Rectal smooth muscle tissue (tissue), 1 donor: ENCODE measurements around the gene BLOC1S3.

Experiments used
- H3K27ac ChIP-seq: one replicate; pipeline ENCODE4 v1.7.0; 2013; ENCODE audit warnings: low read depth, low read length, inconsistent platforms
- H3K27me3 ChIP-seq: one replicate; pipeline ENCODE4 v1.7.0; 2013; ENCODE audit warnings: low read length; ENCODE audit not compliant: control insufficient read depth, insufficient read depth
- H3K36me3 ChIP-seq: one replicate; pipeline ENCODE4 v1.7.0; 2013; ENCODE audit warnings: low read length; ENCODE audit not compliant: control insufficient read depth, insufficient read depth
- H3K4me1 ChIP-seq: one replicate; pipeline ENCODE4 v1.7.0; 2013; ENCODE audit warnings: low read length; ENCODE audit not compliant: control insufficient read depth, insufficient read depth
- H3K4me3 ChIP-seq: one replicate; pipeline ENCODE4 v1.7.0; 2013; ENCODE audit warnings: low read length
- H3K9ac ChIP-seq: one replicate; pipeline ENCODE4 v1.7.0; 2013; ENCODE audit warnings: low read length

Gene BLOC1S3

DNA sequence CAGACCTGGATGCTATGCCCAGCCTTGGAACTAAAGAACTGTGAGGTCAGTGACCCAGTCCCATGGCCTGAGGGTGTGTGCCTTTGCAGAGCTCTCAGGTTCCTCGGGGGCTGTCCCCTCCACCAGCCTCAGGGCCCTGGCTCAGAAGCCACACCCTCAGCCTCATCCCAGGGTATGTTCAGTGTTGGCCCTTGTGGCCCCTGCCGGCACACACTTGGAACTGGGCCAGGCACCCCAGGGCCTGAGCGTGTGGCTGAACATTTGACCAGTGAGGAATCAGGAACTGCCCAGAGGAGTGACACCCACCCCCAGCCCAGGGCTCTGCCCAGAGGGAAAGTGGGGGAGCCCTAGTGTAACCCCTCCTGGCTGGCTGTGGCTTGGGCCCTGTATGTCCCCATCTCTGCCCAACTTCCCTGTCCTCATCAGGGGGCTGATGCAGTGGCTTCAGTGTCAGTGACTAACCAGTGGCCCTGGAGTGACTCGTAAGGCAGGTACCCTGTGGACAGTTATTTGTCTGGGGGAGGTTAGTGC is 27.8 kb upstream of the BLOC1S3 start:
- Histone ChIP-seq H3K27ac (no peak overlapping the region), H3K9ac (no peak overlapping the region), H3K4me1 (peaks cover 3% of the 10 kb centered on the region), H3K27me3 (peaks cover 23% of the 10 kb centered on the region), H3K36me3 (peaks cover 2% of the 10 kb centered on the region), H3K4me3 (no peak overlapping the region)

DNA sequence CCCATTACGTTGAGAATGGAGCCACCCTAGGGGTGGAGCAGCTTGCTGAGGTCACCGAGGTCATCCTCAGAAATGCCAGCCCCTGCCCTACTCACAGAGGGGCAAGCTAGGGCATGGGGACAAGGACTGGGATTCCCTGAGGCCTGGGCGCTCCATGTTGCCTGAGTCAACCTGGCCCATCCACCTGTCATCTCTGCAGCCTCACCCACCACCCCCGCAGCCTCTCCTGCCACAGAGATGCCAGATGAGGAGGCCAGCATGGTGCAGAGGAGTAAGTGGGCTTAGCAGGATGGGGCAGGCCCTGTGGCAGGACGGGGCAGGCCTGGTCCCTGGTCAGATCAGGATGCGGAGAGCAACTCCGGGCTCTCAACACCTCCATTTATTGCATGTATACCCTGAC is 27.3 kb upstream of the BLOC1S3 start:
- peaks cover 3% of the 10 kb centered on the region for H3K4me1 ChIP-seq
- peaks cover 2% of the 10 kb centered on the region for H3K36me3 ChIP-seq
- no peak overlapping the region for H3K27ac ChIP-seq
- H3K4me3 ChIP-seq: no peak overlapping the region
- peaks cover 23% of the 10 kb centered on the region for H3K27me3 ChIP-seq
- H3K9ac ChIP-seq: no peak overlapping the region

DNA sequence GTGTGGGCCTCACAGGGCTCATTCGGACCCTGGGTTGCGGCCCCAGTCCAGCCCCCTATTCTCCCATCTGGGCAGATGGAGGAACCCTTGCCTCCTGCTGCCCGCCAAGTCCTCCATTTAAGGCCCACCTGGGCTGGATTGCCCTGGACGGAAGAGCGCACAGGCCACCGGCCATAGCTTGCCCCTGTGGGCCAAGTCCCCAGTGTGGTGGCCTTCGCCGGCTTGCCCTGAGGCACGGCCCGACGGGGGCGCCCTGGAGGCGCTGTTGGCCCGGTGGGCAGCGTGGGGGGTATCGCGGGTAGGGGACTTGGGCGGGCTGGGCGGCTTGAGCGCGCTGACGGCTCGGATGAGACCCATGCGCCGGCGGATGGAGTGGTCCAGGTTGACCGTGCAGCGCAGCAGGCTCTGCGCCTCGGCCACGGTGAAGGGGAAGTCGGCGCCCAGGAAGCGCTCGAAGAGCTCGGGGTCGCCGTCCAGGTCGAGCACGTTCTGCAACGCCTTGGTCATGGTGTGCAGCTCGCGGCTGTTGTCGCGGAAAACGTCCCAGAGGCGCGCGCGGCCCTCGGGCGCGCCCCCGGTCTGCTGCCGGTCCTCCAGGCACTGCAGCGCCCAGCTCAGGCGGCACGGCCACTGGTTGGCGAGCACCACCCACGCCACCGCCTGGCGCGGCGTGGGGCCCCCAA is 26.6 kb upstream of the BLOC1S3 start:
- H3K9ac ChIP-seq: no peak overlapping the region
- H3K27ac ChIP-seq: no peak overlapping the region
- peaks cover 3% of the 10 kb centered on the region for H3K4me1 ChIP-seq
- H3K27me3 ChIP-seq: peaks cover 23% of the 10 kb centered on the region
- H3K36me3 ChIP-seq: peaks cover 2% of the 10 kb centered on the region
- H3K4me3 ChIP-seq: peak overlapping the region; percentile 64

DNA sequence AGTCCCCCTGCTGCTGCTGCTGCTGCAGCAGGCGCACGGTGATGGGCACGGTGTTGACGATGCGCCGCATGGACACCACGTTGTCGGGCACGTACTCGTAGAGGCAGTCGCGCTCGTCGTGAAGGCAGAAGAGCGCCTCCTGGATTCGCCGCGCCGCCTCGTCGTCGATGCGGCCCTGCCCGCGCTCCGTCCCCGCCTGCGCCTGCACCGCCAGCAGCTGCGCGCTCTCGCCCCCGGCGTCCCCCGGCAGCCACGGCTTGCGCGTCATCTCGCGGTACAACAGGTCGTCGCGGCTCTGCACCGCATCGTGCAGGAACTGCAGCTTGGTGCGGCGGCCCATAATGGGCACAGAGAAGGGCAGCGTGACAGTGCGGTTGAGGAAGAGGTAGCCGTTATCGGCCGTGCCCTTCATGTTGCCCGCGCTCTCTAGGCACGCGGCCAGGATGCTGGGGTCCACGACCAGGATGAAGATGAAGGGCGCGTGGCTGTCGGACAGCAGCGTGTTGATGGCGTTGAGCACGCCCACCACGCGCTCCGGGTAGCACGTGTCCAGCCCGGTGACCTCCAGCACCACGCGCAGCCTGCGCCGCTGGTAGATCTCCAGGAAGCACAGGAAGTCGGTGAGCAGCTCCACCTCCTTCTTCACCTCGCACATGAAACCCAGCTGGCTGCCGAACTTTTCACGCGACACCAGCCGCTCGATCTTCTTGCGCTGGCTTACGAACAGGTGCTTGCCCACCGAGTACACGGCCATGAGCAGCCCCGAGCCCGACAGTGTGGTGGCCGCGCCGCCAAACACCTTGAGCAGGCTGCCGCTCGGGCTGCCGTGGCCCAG is 25.9 kb upstream of the BLOC1S3 start:
- peaks cover 3% of the 10 kb centered on the region for H3K4me1 ChIP-seq
- H3K36me3 ChIP-seq: no peaks in the 10 kb centered on the region
- no peak overlapping the region for H3K9ac ChIP-seq
- peaks cover 23% of the 10 kb centered on the region for H3K27me3 ChIP-seq
- peak overlapping the region; percentile 64 for H3K4me3 ChIP-seq
- H3K27ac ChIP-seq: no peak overlapping the region

DNA sequence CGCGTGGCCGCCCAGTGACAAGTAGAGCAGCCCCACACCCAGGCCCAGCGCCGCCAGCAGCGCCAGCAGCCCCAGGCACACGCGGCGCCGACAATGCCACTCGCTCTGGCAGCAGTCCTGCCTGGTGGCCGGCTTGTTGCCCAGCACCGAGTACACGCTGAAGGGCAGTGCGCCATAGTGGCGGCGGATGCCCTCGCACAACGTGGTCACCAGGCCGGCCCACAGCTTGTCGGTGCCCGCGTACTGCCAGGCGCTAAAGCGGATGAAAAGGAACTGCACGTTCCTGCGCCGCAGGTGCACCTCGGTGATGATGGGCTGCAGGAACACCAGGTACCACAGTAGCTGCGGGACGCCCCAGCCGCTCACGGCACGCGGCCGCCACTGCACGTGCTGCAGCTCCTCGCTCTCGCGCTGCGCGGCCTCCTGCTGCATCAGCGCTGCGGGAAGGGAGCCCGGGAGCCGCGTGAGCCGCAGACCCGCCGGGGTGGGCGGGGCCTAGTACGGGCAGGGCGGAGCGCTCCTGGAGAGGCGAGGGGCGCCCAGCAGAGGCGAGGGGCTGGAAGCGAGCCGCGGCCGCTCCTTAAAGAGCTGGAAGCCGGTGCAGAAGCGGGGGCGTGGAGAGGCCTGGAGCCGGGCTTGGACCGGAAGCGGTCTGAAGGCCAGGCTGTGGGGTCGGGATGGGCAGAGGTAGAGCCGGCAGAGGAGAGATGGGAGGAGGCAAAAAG is 25.1 kb upstream of the BLOC1S3 start:
- H3K27me3 ChIP-seq: peaks cover 27% of the 10 kb centered on the region
- H3K9ac ChIP-seq: no peak overlapping the region

DNA sequence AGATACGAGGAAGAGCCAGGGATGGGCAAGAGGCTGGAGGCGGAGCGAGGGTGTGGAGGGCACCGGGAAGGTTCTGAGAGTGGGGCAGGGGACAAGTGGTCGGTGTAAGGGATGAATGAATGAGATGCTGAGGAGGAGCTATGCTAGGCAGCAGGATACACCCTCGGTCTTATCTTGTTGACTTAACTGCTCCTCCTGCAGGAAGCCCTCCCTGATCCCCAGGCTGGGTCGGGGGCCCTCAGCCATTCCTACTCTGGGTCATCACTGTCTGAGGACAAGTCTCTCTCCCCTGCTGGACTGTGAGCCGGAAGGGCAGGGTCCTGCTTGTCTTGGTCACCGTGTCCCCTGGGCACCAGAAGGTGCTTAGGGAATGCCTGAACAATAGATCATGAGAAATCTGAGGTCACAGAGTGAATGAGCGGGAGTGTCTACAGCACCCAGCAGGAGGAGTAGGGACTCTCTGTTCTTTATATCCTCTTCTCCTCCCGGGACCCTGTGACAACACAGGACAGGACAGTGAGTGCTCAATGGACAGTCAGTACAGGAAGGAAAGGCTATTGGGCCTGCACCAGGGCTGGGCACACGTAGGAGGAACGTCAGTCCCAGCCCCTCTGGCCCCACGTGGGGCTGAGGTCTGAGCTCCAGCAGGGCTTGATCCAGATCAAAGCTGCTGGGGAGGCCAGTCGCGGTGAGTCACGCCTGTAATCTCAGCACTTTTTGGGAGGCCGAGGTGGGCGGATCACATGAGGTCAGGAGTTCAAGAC is 24.3 kb upstream of the BLOC1S3 start:
- no peak overlapping the region for H3K9ac ChIP-seq
- H3K36me3 ChIP-seq: no peaks in the 10 kb centered on the region
- H3K27ac ChIP-seq: no peak overlapping the region
- peaks cover 3% of the 10 kb centered on the region for H3K4me1 ChIP-seq
- no peak overlapping the region for H3K4me3 ChIP-seq
- H3K27me3 ChIP-seq: peaks cover 31% of the 10 kb centered on the region

More for the DNA sequence above, 25.1 kb upstream of the BLOC1S3 start:
- no peaks in the 10 kb centered on the region for H3K36me3 ChIP-seq
- H3K4me3 ChIP-seq: peak overlapping the region; percentile 64
- H3K4me1 ChIP-seq: peaks cover 3% of the 10 kb centered on the region
- no peak overlapping the region for H3K27ac ChIP-seq

DNA sequence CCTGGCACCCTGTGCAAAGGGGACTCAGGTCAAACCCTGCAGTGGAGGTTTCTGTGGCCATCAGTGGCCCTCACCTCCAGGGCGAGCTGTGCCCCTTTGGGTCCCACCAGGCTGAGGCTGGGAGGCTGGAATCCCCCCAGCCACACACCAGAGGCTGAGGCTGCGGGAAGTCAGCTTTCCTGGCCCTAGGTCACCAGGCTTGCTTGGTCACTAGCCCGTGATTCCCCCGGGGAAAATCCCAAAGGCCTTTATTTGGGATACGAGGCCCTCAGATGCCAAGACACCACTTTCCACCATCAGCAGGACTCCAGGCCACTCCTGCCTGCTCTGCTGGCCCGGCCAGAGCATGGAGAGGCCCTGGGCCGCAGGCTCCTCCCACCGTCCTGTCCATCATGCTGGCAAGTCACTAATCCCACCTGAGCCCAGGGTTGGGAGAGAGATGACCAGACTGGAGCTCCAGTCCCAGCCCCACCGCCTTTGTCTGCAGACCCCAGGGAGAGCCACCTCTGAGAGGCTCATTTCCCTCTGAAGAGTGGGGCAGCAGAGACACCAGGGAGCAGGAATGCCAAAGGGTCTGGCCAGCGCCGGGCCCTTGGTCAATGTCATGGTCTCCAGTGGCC is 22.5 kb upstream of the BLOC1S3 start:
- Histone ChIP-seq H3K27me3 (peaks cover 39% of the 10 kb centered on the region), H3K27ac (no peak overlapping the region), H3K4me3 (no peak overlapping the region), H3K36me3 (no peaks in the 10 kb centered on the region), H3K4me1 (peaks cover 3% of the 10 kb centered on the region), H3K9ac (no peak overlapping the region)

DNA sequence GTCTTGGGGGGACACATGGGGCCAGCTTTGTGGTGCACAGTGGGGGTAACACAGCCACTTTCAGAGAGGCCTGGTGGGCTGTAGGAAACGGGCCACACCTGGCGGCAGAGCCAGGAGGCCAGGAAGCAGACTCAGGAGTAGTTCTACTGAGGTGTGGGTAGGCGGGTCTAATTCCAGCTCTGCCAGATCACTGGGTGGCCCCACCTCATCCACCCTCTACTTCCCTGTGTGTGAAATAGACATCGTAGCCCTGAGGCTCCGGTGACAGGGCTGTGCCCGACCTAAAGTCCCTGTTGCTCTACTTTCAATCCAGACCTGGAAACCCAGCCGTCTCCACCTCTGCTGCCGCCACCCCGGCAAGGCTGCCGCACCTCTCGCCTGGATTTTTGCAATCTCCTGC is 21.8 kb upstream of the BLOC1S3 start:
- Histone ChIP-seq H3K27ac (no peak overlapping the region), H3K27me3 (peaks cover 36% of the 10 kb centered on the region), H3K4me1 (peaks cover 3% of the 10 kb centered on the region), H3K9ac (no peak overlapping the region), H3K4me3 (no peak overlapping the region), H3K36me3 (no peaks in the 10 kb centered on the region)

DNA sequence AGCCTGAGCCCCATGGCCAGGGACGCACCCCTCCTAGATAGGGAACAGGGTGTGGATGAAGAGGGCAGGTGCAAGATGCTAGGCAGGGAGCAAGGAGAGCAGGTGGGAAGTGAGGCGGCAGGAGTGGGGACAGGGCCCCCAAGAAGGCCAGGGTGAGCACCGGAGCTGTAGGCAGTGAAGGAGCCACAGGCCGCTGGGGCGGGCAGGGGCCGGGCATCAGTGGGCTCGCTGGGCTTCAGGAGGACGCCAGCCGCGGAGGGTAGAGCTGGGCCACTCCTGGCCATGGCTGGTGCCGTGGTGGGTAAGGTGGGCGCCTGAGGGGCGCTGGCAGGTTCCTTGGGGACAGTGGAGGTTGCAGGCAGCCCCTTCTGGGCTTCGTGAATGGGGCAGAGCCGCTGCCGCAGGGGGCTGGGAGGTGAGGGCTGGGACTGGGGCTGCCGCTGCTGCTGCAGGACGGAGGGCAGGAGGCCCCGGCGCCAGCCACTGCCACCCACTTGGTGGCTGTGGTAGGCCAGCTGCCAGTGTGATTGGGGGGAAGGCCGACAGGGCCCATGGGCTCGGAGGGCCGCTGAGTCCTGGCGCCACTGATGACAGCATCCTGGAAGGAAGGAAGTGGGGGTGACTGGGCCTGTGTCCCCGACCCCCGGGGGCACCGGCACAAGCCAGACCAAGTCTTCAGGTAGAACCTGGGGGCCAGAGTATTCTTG is 19.9 kb upstream of the BLOC1S3 start:
- Histone ChIP-seq H3K36me3 (no peaks in the 10 kb centered on the region), H3K9ac (no peak overlapping the region), H3K27ac (no peak overlapping the region), H3K4me3 (no peak overlapping the region), H3K4me1 (no peaks in the 10 kb centered on the region), H3K27me3 (peaks cover 24% of the 10 kb centered on the region)

DNA sequence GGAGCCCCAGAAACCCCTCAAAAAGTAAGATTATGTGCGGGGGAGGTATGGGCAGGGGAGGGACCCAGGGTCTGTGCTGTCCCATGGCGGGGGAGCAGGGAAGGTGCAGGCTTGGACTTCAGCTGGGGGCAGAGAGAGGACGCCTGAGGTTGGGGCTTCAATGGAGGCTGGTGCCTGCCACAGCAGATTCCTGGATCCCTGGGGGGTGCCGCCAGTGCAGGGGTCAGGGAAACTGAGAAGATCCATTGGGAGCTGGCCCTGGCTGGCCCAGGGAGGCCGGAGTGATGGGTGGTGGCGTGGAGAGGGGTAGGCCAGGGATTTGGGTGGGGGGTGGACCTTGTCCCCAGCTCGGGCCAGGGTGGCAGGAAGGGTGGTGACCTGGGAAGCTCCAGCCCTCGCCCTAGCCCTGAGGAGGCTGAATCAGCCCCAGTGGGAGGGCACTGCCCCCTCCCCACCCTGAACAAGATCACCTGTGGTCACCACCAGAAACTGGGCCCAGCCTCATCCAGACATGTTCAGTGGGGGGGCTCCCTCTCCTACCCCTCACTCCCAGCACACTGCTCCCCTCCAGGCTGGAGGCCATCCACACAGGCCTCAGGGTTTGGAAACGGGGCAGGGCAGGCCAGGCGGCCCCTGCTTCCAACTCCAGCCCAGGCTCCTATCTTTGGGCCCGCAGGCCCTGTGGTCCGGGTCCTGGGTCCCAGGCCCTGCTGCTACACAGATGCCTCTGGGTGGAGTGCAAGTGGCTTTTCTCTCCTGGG is 19.2 kb upstream of the BLOC1S3 start:
- H3K4me3 ChIP-seq: no peak overlapping the region
- no peak overlapping the region for H3K27ac ChIP-seq
- H3K4me1 ChIP-seq: no peaks in the 10 kb centered on the region
- no peak overlapping the region for H3K9ac ChIP-seq
- H3K36me3 ChIP-seq: no peaks in the 10 kb centered on the region
- H3K27me3 ChIP-seq: peaks cover 17% of the 10 kb centered on the region

DNA sequence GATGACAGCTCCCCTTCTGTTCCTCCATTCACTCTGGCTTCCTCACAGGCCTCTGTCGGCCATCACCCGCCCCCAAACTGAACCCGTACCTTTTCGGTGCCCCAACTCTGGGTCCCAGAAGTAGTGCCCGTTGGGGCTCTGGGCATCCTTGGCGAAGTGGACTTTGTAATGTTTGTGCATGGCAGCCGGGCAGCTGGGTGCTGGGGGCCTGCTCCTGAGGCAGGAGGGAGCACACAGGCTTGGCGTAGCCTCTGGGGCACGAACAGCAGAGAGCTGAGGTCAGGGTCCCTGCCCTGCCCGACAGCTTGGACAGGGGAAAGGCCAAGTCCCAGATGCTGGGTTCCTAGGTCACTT is 18.6 kb upstream of the BLOC1S3 start:
- H3K36me3 ChIP-seq: no peaks in the 10 kb centered on the region
- H3K27ac ChIP-seq: no peak overlapping the region
- no peaks in the 10 kb centered on the region for H3K4me1 ChIP-seq
- H3K27me3 ChIP-seq: peaks cover 16% of the 10 kb centered on the region
- H3K9ac ChIP-seq: no peak overlapping the region
- H3K4me3 ChIP-seq: no peak overlapping the region
